Measurements from ENCODE around the gene KCNB1. TPM values are rescaled to one million over a fixed set of nuclear protein-coding genes. Genes with fewer than 3 reads are reported as not detected.

The KCNB1 gene
- total and polyA plus RNA-seq, 8 donors, result 0.12 to 21.0 (median 2.3) TPM; not detected in 1

- Histone ChIP-seq H3K9me3 (no peaks in the 10 kb centered on the region), H3K4me1 (peaks cover 0 to 52% (median 15%) of the 10 kb centered on the region in 4 donors), H3K27me3 (peaks cover 0 to 3% (median 0%) of the 10 kb centered on the region in 3 donors), H3K27ac (peak overlapping the region in 1 of 5 donors; percentile 86), H3K36me3 (no peaks in the 10 kb centered on the region), H3K4me3 (no peak overlapping the region)
- peak in 1 of 2 donors; percentile 23 for DNase-seq
- TF ChIP-seq POLR2A (IDR thresholded peaks at IDR 0.05) (no peak), CTCF (IDR thresholded peaks at IDR 0.05) (no peak), EP300 (IDR thresholded peaks at IDR 0.05) (no peak), POLR2AphosphoS5 (IDR thresholded peaks at IDR 0.05) (no peak)
- intact Hi-C loops (cut with DNase I; ENCODE audit: low total_unique reads), result no loop called here
- 59 to 77% (median 71%) methylated on average over 4 of the region's 4 CpGs for WGBS, 5 donors
These were observed 89.7 kb downstream of the KCNB1 start for GRCh38 chr20:49392745-49393144.

- Histone ChIP-seq H3K4me3 (no peak overlapping the region), H3K27me3 (peaks cover 0 to 3% (median 0%) of the 10 kb centered on the region in 3 donors), H3K27ac (peak overlapping the region in 1 of 5 donors; percentile 48), H3K4me1 (peaks cover 0 to 51% (median 15%) of the 10 kb centered on the region in 4 donors), H3K36me3 (no peaks in the 10 kb centered on the region), H3K9me3 (no peaks in the 10 kb centered on the region)
- WGBS, 5 donors, result 68 to 74% (median 72%) methylated on average over 7 of the region's 7 CpGs
- no peak for DNase-seq
- TF ChIP-seq POLR2AphosphoS5 (IDR thresholded peaks at IDR 0.05) (no peak), CTCF (IDR thresholded peaks at IDR 0.05) (no peak), EP300 (IDR thresholded peaks at IDR 0.05) (no peak), POLR2A (IDR thresholded peaks at IDR 0.05) (no peak)
- intact Hi-C loops (cut with DNase I; ENCODE audit: low total_unique reads), result no loop called here
These were observed 90.8 kb downstream of the KCNB1 start for GRCh38 chr20:49391404-49392245.

GRCh38 chr20:49389854-49390253 is 92.6 kb downstream of the KCNB1 start:
- WGBS, 5 donors, result 67 to 83% (median 80%) methylated on average over 2 of the region's 2 CpGs
- peaks cover 0 to 3% (median 0%) of the 10 kb centered on the region in 3 donors for H3K27me3 ChIP-seq
- no peak for TF ChIP-seq POLR2A (IDR thresholded peaks at IDR 0.05)
- H3K27ac ChIP-seq, result peak overlapping the region in 1 of 5 donors; percentile 60
- peaks cover 0 to 40% (median 11%) of the 10 kb centered on the region in 4 donors for H3K4me1 ChIP-seq
- no peak for DNase-seq
- H3K36me3 ChIP-seq, result no peaks in the 10 kb centered on the region
- no peaks in the 10 kb centered on the region for H3K9me3 ChIP-seq
- no peak overlapping the region for H3K4me3 ChIP-seq
- intact Hi-C loops (cut with DNase I; ENCODE audit: low total_unique reads), result no loop called here

GRCh38 chr20:49388744-49389143 is 93.7 kb downstream of the KCNB1 start:
- H3K9me3 ChIP-seq, result no peaks in the 10 kb centered on the region
- intact Hi-C loops (cut with DNase I; ENCODE audit: low total_unique reads), result no loop called here
- H3K36me3 ChIP-seq, result no peaks in the 10 kb centered on the region
- peak overlapping the region in 2 of 5 donors; percentile 22 to 87 for H3K27ac ChIP-seq
- H3K4me3 ChIP-seq, result no peak overlapping the region
- peaks cover 0 to 40% (median 6%) of the 10 kb centered on the region in 4 donors for H3K4me1 ChIP-seq
- peak in 1 of 2 donors; percentile 65 for DNase-seq
- peaks cover 0 to 3% (median 0%) of the 10 kb centered on the region in 3 donors for H3K27me3 ChIP-seq
- TF ChIP-seq POLR2AphosphoS5 (IDR thresholded peaks at IDR 0.05) (no peak), POLR2A (IDR thresholded peaks at IDR 0.05) (no peak), EP300 (IDR thresholded peaks at IDR 0.05) (no peak), CTCF (IDR thresholded peaks at IDR 0.05) (no peak)

- 61 to 90% (median 83%) methylated on average over 4 of the region's 4 CpGs for WGBS, 5 donors
- peak overlapping the region in 3 of 5 donors; percentile 5 to 87 (median 43) for H3K27ac ChIP-seq
- no peaks in the 10 kb centered on the region for H3K36me3 ChIP-seq
- H3K27me3 ChIP-seq, result peaks cover 0 to under 1% (median 0%) of the 10 kb centered on the region in 3 donors
- no peak overlapping the region for H3K4me3 ChIP-seq
- H3K9me3 ChIP-seq, result no peaks in the 10 kb centered on the region
- intact Hi-C loops (cut with DNase I; ENCODE audit: low total_unique reads), result no loop called here
- H3K4me1 ChIP-seq, result peaks cover 0 to 42% (median 6%) of the 10 kb centered on the region in 4 donors
- TF ChIP-seq POLR2AphosphoS5 (IDR thresholded peaks at IDR 0.05) (no peak), EP300 (IDR thresholded peaks at IDR 0.05) (no peak), POLR2A (IDR thresholded peaks at IDR 0.05) (no peak)
- no peak for DNase-seq
These were observed 94.9 kb downstream of the KCNB1 start for GRCh38 chr20:49387581-49387939.

Data from stomach (tissue), 9 donors.